ENCODE data around the gene SLX4IP.

Gene SLX4IP

DNA sequence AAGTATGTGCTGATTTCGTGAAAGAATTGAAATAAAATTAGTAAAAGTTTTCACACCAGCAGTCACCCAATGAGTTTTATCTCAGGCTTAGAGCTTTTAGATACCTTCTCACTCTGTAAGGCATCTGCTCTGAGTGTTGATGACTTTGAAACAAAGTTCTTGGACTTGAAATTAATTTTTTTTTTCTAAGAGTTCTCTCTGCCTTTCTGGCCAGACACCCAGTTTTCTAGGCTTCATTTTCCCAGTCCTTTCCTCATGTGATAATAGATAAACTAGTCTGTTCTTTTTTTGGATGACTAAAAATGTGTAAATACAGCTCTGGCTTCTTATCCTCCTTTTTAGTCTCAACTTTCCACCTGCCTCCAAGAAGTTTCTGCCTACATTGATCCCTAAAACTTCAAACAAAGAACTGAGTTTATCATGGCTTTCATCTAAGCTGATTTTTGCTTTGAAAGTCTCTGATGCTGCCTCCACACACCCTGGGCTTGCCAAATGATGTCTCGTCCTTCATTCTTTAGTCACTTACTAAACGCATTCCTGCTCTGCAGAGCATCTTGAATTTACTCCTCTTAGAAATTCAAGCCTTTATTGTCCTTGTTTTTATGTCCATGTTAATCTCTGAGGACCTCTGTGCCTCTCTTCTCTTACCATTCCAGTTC is 32.7 kb downstream of the SLX4IP start:
- DNase-seq: no peak

DNA sequence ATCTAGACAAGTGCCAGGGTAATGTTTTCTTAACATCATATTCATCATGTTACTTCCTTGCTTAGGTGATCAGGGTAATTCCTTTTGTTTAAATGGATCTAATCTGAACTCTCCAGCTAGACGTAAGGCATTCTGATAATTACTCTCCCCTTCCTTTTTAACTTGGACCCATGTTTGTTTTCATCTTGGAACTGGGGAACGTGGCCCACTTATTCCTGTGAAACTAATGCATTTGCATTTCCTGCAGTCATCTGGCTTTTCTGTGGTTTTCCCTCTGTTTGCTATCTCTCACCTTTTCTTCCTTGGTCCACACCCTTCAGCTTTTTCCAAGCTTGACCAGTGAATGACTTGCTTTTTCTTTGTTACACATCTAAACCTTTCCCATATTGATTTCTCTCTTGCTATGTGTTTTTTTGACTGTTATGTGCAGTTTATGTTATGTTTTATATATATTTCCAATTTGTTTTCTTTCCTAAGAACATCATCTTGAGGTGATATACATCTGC is 33.3 kb downstream of the SLX4IP start:
- no peak for DNase-seq

DNA sequence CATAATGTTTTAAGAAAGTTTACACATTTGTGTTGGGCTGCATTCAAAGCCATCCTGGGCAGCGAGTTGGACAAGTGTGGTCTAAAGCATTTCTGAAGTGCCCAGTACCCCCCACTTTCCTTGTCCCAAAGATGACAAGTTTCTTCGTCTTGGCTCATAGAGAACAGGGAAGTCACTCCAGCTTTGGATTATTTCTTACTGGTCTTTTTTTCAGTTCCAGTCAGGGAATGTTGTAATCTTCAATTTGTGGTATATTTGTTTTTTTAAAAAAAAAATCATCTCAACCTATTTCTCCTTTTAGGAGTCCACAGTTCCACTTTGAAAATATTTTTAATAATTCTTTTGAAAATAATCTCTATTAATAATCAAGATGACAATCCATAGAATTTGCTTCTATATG is 34.0 kb downstream of the SLX4IP start:
- DNase-seq: no peak

DNA sequence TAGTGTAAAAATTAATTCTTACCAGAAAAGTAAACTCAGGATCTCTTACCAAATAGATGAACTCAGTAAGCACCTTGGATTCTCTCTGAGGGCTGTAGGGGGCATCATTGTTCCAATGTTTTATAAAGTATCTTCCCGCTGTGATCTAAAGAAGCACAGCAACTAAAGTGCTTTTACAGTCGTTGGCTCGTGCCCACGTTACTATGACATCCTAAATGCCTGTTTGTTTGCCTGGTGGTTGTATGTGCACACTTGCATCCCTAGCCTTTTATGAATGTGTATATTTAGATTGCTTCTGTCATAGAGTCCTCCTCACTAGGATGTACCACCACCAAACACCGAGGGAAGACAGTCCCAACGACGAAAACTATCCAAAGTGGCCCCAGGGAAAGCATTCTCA is 34.5 kb downstream of the SLX4IP start:
- no peak for DNase-seq

DNA sequence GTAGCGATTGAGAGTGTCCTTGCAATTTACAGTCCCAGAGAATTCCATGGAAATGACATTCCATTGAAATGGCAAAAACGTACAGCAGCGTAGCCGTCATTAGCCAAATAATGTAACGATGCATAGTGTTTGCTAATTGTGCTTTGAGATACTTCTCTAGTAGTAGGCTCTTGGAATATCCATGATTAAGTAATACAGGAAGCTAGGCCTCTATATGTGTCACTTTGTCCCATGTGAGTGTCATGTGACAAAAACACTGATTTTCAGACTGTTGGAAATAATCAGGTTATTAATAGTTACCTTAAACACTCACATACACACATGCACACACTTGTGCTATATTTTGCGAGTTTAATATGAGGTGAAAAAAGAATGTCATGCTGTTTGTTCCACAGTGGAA is 35.2 kb downstream of the SLX4IP start:
- DNase-seq: no peak

DNA sequence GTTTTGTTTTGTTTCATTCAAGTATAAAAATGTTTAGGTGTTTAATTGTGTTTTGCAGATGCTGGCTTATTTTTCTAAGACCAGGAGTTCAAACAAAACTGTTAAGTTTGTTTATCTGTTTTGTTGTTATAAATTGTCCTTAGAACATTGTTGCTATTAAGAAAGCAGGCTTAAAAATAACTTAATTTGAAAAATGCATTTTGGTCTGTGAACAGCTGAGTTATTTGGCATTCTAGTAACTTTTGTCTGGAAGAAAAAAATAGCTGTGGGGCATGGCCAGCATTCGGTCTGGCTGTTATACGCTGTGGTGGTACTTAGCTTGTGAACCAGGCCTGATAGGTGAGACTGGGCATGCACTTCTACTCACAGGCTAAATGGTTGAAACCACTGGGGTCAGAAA is 37.8 kb downstream of the SLX4IP start:
- DNase-seq: no peak

DNA sequence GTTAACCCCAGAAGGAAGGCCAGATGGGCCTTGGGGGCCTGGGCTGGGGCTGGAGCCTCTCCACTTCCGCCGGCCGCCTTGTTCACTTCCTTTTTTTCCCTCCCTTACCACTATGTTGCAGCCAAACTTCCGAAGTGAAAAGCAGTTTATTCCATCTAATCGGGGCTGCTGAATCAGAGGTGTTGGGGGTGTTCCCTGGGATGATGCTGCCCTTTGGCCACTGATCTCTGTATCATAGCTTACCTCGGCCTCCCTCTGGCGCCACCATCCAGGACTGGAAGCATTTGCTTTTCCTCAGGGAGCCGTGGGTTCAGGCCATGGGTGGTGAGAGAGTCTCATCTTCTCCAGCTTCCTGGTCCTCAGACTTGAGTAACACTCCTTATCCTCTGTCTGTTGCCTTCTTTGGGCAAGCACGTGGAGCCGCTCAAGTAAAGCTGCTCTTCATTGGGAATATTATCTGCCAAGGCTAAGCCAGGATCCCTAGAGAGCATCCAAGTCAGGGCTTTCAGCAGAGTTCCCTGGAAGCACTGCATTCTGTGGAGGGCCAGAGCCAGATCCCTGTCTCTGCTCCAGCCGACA is 39.6 kb downstream of the SLX4IP start:
- no peak for DNase-seq

DNA sequence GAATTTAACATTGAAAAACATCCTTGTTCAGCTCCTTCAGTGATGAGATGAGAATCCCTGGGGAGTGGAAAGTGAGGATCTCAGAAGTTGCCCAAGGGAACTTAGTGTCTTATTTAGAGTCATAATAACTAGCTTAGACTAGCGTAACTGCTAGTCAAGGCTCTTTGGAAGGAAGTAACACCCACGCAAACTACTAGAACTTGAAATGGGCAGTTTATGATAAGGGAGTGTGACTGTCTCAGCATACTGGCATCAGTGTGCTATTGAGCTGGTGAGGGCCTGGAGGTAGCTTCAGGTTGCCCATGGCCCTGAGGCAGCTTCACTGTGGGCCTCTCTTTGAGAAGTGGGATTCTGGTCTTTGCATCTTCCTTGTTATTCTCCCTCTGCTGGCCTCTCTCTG is 40.1 kb downstream of the SLX4IP start:
- DNase-seq: no peak

DNA sequence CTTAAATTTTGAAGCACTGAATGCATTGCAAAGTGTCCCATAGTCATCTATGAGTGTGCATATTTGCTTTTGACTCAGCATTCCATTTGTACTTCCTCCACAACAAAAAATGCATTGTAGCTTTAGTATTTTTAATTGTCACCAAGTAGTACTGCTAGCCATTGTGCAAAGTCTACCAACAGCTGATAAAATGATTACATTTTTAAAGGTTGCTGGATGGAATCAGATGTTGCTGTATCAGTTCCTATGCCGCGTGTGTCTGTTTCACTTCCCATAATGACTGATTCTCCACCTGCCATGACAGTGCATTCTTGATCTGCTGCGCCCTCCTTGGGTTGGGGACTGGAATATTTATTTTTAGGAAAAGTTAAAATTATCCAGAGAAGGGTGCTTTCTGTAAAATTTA is 41.2 kb downstream of the SLX4IP start:
- DNase-seq: no peak

DNA sequence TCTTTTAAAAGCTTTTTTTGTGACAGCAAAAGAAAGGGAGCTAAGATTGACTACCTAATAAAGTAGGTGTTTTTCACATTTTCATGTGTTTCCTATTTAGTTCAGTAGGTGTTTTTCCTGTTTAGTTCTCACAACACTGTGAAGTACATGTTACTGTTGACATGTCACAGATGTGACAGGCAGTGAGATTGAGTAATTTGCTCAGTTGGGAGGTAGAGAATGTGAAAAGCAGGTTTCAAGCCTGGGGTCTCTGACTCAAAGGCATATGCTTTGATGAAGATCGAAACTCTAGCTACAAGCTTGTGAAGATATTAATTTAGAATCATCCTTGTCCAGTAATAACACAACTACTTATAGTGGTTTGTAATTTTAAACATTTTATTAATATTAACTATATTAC is 43.1 kb downstream of the SLX4IP start:
- DNase-seq: no peak

DNA sequence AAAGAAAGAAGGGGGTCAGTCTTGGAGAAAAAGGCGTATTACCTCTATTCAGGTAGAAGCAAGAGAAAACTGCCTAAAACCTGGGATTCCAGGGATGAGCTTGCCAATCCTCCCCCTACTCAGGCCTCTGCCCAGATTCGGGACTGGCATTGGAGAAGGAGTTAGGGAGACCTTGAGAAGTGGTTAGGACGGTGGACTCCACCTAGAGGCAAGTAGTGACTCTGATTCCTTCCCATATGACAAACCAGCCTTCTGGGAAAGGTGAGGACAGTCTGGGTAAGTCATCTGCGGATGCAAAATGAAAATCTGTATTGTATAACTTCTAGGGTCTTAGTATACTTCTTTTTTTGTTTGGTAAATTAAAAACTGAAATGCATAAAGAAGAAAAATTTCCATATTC is 43.8 kb downstream of the SLX4IP start:
- DNase-seq: no peak

DNA sequence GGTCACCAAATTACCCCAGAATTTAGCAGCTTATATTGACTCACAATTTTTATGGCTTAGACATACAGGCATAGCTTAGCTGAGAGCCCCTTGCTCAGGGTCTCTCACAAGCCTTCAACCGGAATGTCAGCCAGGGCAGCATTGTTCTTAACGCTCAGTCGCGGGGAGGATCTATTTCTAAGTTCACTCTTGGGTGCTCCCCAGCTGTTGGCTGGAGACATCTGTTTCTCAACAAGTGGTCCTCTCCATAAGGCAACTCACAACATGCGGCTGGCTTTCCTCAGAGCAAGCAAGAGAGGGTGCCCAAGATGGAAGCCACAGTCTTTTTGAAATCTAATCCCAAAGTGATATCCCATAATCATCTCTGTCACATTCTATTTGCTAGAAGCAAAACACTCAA is 46.6 kb downstream of the SLX4IP start:
- DNase-seq: no peak

DNA sequence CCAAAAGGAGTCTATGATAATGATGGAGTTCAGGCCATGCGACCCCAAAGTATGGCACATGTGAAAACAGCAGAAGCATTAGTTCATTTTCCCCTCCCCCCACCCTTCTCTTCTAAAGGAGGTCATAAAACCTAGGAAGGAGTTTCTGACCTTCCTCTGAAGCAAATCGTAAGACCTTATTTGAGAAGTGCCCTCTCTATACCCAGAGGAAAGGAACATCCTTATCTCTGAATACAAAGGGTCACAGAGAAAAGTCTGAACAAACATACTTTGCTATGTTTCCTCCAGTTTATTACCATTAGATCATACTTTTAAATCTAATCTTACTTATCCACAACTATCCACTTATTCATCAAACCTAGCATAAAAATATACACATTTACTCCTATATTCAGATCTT is 48.6 kb downstream of the SLX4IP start:
- no peak for DNase-seq

DNA sequence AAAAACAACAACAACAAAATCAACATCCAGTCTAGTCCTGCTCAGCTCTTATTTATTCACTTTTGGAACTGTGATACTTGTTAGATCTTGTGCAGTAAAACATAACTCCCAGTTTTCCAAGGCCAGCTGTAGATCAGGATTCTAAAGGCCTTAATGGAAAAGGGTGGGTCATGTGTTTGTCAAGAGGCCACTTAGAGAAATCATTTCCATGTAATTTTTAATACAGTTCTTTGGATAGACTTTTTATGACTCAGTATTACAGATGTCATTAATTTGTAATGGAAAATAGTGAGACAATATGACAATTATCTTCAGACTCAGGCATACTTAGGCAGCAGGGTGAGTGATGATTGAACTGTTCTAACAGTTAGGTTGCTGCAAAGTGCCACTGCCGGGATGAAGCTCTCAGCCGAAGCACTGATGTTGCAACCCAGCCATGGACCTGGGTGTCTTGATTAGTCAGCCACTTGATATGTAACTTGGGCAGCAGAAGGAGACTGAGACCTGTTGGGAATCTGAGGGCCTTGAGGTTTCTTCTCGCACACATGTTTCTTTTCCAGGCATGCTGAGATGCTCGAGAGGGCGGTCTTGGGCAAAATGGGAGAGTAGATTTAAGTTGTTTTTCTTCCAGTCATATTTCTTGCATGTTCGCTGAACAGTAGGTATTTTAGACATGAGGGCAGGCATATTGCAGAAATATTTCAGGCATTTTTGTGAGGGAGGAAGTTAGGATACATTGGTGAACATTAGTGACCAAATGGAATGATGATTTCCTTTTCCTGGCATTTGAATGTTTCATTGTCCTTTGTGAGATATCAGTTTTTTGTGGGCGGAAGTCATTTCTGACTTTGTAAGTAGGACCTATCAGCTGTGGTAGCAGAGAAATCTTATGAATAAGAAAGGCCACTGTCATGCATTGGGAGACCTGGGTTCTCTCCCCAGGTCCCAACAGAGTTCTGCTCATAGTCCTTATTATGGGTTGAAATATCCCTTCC is 52.3 kb downstream of the SLX4IP start:
- DNase-seq: no peak

DNA sequence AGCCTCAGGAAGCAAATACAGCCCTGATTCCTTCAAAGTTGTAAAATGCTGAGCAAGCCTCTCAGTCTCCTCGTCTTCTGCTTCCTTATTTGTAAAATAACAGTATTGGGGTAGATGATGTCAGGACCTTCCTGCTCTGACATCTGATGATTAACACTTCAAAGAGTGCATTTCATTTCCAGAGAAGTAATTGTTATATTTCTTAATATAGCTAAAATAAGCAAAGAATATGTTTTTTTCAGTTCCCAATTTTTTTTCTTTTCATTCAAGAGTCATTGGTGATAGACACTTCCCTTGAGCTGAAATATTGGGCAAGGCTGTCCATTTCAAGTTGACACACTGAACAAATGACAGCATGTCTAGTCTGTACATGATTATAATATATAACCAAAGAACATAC is 53.4 kb downstream of the SLX4IP start:
- DNase-seq: no peak

DNA sequence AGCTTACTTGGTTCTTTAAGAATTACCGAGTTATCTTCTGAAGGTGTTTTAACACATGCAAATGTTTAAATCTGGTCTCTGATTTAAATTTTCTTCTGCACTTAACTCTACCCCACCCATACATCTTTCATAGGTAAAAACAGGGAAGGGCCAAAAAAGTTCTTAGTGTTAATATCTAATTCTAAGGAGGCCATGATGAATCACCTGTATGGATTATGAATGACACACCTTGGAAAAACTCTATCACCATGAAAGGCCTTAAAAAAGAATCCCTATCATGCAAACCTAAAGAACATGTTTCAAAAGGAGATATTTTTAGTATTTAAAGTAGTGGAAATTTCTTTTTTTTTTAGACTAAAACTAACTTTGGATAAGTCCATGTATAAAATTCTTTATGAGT is 54.7 kb downstream of the SLX4IP start:
- DNase-seq: no peak

DNA sequence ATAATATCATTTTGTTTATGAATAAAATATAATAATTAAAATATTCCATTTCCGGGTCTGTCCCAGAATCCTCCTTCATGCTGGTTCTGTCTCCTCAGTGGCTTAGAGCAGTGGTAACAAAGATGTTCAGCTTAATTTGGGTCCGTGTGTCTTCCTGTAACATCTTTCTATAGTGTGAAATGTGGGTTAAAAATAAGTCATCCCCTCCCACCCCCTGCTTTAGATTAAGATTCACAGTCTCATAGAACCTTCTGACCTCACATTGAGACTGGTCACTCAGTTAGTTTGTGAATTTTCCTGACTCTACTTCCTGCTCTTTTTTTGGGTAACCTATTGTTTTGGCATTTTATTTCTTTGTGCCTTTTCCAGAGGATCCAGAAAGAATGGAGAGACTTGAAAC is 55.2 kb downstream of the SLX4IP start:
- no peak for DNase-seq

DNA sequence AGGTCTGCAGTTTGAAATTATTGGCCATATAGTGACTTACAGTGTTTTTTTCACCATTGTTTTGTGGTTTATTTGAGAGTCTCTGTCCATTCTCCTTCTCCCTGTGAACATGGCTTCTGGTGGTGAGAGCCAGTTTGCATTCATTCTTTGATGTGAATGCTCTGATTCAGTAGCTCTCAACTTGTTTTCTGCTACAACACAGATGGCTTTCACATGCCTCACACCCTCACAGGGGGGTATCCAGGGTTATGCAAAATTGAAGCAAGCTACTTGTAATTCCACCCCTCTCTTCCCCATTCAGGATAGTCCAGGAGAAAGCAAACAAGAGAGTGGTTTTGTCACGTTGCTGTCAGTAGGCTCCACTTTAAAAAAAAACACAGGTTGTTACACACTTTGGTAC is 55.6 kb downstream of the SLX4IP start:
- DNase-seq: no peak

DNA sequence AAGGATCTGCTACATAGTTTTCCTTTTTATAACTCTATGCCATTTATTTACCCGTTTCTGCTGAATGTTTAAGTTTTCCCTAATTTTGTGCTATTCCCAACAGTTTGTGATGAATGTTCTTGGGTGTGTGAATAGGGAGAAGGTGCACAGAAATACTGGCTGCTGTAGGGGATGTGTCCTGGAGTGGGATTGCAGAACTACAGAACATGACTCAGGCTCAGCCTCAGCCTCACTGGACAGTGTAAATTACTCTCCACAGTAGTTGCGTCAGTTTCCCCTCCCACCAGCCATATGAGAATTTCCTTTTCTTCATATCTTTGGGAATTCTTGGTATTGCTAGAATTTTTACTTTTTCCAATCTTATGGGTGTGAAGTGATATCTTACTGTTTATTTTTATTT is 57.0 kb downstream of the SLX4IP start:
- DNase-seq: no peak

DNA sequence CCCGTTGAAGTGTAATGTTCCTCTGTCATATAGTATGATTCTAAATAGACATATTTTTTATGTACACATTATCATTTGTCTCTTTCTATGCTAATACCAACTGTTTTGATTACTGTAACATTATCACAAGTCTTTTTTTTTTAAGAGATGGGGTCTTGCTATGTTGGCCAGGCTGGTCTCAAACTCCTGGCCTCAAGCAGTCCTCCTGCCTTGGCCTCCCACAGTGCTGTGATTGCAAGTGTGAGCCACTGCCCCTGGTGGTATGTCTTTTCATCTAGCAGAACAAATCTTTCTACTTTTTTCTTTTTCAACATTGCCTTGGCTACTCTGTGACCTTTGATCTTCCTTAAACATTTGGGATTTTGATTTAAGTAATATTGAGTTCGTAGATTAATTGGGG is 57.7 kb downstream of the SLX4IP start:
- no peak for DNase-seq

DNA sequence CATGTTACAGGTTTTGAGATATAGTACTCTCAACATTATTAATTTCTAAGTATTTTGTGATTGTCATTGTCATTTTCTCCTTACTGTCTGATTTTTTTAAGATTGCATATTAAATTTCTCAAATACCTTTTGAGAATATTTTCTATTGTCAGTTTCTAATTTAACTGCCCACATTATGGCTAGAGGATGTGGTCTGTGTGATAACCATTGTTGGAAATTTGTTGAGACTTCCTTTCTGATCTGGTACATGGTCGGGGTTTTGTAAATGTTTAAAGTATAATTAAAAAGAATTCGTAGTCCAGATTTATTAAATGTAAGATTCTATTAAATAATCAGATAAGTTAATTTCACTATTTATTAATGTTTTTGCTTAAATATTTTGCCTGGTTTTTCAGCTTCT is 60.1 kb downstream of the SLX4IP start:
- DNase-seq: no peak

DNA sequence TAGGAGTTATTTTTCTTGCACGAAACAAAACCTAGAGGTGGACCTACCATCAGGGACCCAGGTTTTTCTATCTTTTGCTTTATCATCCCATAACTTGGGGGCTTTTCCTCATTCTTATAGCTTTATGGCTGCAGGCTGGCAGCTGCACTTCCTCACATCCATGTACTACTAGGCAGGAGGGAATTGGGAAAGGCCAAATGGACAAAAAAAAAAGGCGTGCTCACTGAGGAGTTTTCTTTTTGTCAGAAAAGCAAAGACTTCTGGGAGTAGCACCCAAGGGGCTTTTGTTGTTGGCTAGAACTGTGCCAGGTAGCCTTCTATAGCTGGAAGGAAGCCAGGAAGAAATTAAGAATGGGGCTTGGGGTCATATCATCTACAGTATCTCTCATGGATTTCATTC is 61.4 kb downstream of the SLX4IP start:
- no peak for DNase-seq

DNA sequence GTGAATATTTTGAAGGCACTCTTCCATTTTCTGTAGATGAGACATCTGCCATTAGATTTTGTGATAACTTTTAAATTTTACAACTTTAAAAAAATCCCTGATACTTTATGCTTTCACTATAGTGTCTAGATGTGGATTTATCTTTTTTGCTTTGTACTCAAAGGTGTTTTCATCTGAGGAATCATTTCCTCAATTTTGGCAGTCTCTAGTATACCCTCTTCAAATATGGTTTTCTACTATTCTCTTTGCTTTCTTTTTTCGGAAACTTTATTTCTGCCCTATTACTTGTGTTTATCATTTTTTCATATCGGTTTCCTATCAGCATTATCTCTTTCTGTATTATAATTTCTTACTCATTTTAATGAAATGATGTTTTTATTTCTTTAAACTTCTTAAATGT is 62.2 kb downstream of the SLX4IP start:
- DNase-seq: no peak

DNA sequence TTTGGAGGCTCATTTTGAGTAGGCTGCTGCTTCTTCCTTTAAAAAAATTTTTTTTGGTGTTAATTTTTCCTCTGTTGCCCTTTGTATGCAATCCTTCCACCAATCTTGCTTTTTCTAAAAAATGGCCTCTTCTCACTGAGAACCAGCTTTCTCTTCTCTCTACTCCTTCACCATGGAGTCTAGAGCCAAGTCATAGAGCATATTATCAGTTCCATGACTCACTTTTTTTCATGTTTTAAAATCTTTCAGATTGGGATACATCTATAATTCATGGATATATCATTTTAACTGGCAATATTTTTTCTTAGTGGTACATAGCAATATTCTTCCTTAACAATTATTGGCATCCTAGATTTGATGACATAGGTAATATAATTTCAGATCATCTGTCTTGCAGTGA is 62.7 kb downstream of the SLX4IP start:
- DNase-seq: no peak

All from retina (tissue), 1 donor.